Retinal pigment epithelial cell (primary cell): Measurements from ENCODE around the gene TTC8.
"Not testable (repeated sequence)": the region's sequence is repeated elsewhere in the genome, so short reads cannot be mapped to it uniquely, and the experiment has no call there.

Experiments used
- DNase-seq: peaks from one replicate; pipeline ENCODE4 v3.0.0-alpha.2; 2010; ENCODE audit warnings: low read depth
- H3K4me3 ChIP-seq: 2 replicates; pipeline ENCODE4 v1.5.1; 2011; ENCODE audit warnings: mild to moderate bottlenecking, low read length, control low read depth, moderate library complexity
- CTCF ChIP-seq: conservative IDR thresholded peaks from 2 replicates; pipeline ENCODE4 v1.5.1; 2011; ENCODE audit warnings: low read depth, low read length, control low read depth, inconsistent platforms

The TTC8 gene

GRCh38 chr14:88804035-88804434 is 20.4 kb upstream of the TTC8 start:
- no peak for TF ChIP-seq CTCF
- no peak overlapping the region for H3K4me3 ChIP-seq
- DNase-seq = no peak

GRCh38 chr14:88804477-88804876 is 20.0 kb upstream of the TTC8 start:
- no peak for TF ChIP-seq CTCF
- no peak overlapping the region for H3K4me3 ChIP-seq
- DNase-seq = no peak

- TF ChIP-seq CTCF = no peak
- H3K4me3 ChIP-seq = no peak overlapping the region
- DNase-seq = no peak
Observed at GRCh38 chr14:88808359-88808758, 16.1 kb upstream of the TTC8 start.

- no peak for DNase-seq
- no peak overlapping the region for H3K4me3 ChIP-seq
- no peak for TF ChIP-seq CTCF
Observed at GRCh38 chr14:88815980-88816379, 8.5 kb upstream of the TTC8 start.

DNA sequence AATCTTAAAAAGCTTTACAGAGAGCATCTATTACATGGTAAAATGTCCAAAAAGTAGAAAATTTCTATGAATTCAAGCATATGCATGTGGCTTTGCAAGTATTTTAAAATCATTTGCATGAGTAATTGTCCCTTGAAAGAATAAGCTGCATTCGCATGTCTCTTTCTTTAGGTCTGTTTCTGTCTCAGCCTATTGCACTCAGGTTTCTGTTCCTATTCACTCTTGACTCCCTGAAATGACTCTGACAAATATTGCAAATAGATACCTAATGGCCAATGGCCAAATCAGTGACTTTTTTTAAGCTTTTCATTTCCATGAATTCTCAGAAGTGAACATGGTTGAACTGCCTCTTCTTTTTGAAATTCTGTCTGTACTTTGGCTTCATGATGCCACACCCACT is 6.4 kb upstream of the TTC8 start:
- no peak for TF ChIP-seq CTCF
- DNase-seq = no peak
- H3K4me3 ChIP-seq = no peak overlapping the region

DNA sequence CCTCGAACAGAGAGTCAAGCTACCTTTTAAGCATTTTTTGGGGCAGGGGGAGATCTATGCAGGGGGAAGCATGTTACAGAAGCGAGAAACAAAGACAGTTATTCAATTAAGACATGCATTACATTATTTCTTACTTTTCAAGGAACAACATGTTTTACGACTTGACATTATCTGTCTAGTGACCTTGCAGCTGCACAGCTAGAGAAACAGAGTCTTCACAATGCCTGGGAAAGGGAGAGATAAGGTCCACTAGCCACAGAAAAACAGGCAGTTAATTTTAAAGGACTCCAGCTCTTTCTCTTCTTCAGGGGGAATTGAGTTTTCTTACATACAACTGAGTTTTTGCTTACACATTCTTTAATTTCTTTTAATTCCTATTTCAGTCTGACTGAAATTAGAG is 4.8 kb upstream of the TTC8 start:
- not testable (repeated sequence) for DNase-seq, H3K4me3 ChIP-seq

DNA sequence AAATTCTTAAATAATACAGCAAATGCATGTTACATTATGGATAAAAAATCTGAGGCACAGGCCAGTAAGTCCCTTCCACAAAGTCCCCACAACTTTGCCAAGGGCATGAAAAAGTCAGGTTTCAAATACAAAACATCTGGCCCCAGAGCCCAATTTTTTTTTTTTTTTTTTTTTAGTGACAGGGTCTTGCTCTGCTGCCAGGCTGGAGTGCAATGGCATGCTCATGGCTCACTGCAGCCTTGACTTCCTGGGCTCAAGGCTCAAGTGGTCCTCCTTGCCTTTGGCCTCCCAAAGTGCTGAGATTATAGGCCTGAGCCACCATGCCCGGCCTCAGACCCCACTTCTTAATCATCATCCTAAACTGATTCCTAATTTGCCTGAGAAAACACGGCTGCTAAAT is 3.1 kb upstream of the TTC8 start:
- H3K4me3 ChIP-seq = no peak overlapping the region
- no peak for DNase-seq
- no peak for TF ChIP-seq CTCF

GRCh38 chr14:88821888-88822287 is 2.6 kb upstream of the TTC8 start:
- TF ChIP-seq CTCF = no peak
- H3K4me3 ChIP-seq = no peak overlapping the region

More at GRCh38 chr14:88821888-88822287, 2.6 kb upstream of the TTC8 start:
- DNase-seq = no peak
